ENCODE measurements around the gene HMG20A.

The HMG20A gene

GRCh38 chr15:77464129-77464865 lies 43.6 kb downstream of the HMG20A start:
- no peak for TF ChIP-seq FOXP2 (optimal IDR thresholded peaks at IDR 0.05; ENCODE audit: borderline replicate concordance, extremely low read depth, extremely low read length, insufficient read depth)
- no peak for TF ChIP-seq TAF1 (IDR thresholded peaks at IDR 0.05; ENCODE audit: borderline replicate concordance, insufficient read depth, low read length)
- TF ChIP-seq SIN3A (IDR thresholded peaks at IDR 0.05; ENCODE audit: borderline replicate concordance, insufficient read depth, low read length): no peak
- TF ChIP-seq, protein P1, sequence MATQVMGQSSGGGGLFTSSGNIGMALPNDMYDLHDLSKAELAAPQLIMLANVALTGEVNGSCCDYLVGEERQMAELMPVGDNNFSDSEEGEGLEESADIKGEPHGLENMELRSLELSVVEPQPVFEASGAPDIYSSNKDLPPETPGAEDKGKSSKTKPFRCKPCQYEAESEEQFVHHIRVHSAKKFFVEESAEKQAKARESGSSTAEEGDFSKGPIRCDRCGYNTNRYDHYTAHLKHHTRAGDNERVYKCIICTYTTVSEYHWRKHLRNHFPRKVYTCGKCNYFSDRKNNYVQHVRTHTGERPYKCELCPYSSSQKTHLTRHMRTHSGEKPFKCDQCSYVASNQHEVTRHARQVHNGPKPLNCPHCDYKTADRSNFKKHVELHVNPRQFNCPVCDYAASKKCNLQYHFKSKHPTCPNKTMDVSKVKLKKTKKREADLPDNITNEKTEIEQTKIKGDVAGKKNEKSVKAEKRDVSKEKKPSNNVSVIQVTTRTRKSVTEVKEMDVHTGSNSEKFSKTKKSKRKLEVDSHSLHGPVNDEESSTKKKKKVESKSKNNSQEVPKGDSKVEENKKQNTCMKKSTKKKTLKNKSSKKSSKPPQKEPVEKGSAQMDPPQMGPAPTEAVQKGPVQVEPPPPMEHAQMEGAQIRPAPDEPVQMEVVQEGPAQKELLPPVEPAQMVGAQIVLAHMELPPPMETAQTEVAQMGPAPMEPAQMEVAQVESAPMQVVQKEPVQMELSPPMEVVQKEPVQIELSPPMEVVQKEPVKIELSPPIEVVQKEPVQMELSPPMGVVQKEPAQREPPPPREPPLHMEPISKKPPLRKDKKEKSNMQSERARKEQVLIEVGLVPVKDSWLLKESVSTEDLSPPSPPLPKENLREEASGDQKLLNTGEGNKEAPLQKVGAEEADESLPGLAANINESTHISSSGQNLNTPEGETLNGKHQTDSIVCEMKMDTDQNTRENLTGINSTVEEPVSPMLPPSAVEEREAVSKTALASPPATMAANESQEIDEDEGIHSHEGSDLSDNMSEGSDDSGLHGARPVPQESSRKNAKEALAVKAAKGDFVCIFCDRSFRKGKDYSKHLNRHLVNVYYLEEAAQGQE (IDR thresholded peaks at IDR 0.05; ENCODE audit: insufficient read depth in 1 of 2, low read depth in 2 of 2, low read length in 2 of 2): no peak
- TF ChIP-seq POLR2AphosphoS5 (IDR thresholded peaks at IDR 0.05; ENCODE audit: low read depth, low read length): no peak

GRCh38 chr15:77466521-77466920 lies 45.8 kb downstream of the HMG20A start:
- TF ChIP-seq SIN3A (IDR thresholded peaks at IDR 0.05; ENCODE audit: borderline replicate concordance, insufficient read depth, low read length): no peak
- TF ChIP-seq POLR2AphosphoS5 (IDR thresholded peaks at IDR 0.05; ENCODE audit: low read depth, low read length): no peak
- no peak for TF ChIP-seq FOXP2 (optimal IDR thresholded peaks at IDR 0.05; ENCODE audit: borderline replicate concordance, extremely low read depth, extremely low read length, insufficient read depth)
- no peak for TF ChIP-seq TAF1 (IDR thresholded peaks at IDR 0.05; ENCODE audit: borderline replicate concordance, insufficient read depth, low read length)
- TF ChIP-seq, protein P1 (IDR thresholded peaks at IDR 0.05; ENCODE audit: insufficient read depth in 1 of 2, low read depth in 2 of 2, low read length in 2 of 2): no peak

- TF ChIP-seq, protein P1 (IDR thresholded peaks at IDR 0.05; ENCODE audit: insufficient read depth in 1 of 2, low read depth in 2 of 2, low read length in 2 of 2): no peak
- TF ChIP-seq POLR2AphosphoS5 (IDR thresholded peaks at IDR 0.05; ENCODE audit: low read depth, low read length) (no peak), FOXP2 (optimal IDR thresholded peaks at IDR 0.05; ENCODE audit: borderline replicate concordance, extremely low read depth, extremely low read length, insufficient read depth) (no peak), SIN3A (IDR thresholded peaks at IDR 0.05; ENCODE audit: borderline replicate concordance, insufficient read depth, low read length) (no peak), TAF1 (IDR thresholded peaks at IDR 0.05; ENCODE audit: borderline replicate concordance, insufficient read depth, low read length) (no peak)
These were observed 48.2 kb downstream of the HMG20A start for GRCh38 chr15:77468896-77469295.

GRCh38 chr15:77470235-77470634 lies 49.5 kb downstream of the HMG20A start:
- TF ChIP-seq POLR2AphosphoS5 (IDR thresholded peaks at IDR 0.05; ENCODE audit: low read depth, low read length): no peak
- TF ChIP-seq TAF1 (IDR thresholded peaks at IDR 0.05; ENCODE audit: borderline replicate concordance, insufficient read depth, low read length): no peak
- TF ChIP-seq FOXP2 (optimal IDR thresholded peaks at IDR 0.05; ENCODE audit: borderline replicate concordance, extremely low read depth, extremely low read length, insufficient read depth): no peak
- TF ChIP-seq, protein P1 (IDR thresholded peaks at IDR 0.05; ENCODE audit: insufficient read depth in 1 of 2, low read depth in 2 of 2, low read length in 2 of 2): no peak
- TF ChIP-seq SIN3A (IDR thresholded peaks at IDR 0.05; ENCODE audit: borderline replicate concordance, insufficient read depth, low read length): no peak
